ENCODE measurements around the gene ZNF846.

Gene ZNF846

GRCh38 chr19:9768175-9769112 lies at the start of gene ZNF846:
Gene ZNF846 (minus strand): TSS chr19:9768738. CDS start chr19:9764950, 3,788 bp downstream.
- TF ChIP-seq, protein P1, sequence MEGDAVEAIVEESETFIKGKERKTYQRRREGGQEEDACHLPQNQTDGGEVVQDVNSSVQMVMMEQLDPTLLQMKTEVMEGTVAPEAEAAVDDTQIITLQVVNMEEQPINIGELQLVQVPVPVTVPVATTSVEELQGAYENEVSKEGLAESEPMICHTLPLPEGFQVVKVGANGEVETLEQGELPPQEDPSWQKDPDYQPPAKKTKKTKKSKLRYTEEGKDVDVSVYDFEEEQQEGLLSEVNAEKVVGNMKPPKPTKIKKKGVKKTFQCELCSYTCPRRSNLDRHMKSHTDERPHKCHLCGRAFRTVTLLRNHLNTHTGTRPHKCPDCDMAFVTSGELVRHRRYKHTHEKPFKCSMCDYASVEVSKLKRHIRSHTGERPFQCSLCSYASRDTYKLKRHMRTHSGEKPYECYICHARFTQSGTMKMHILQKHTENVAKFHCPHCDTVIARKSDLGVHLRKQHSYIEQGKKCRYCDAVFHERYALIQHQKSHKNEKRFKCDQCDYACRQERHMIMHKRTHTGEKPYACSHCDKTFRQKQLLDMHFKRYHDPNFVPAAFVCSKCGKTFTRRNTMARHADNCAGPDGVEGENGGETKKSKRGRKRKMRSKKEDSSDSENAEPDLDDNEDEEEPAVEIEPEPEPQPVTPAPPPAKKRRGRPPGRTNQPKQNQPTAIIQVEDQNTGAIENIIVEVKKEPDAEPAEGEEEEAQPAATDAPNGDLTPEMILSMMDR (IDR thresholded peaks at IDR 0.05; ENCODE audit: low read depth, low read length), result no peak; the same call in 1 of the 2 replicates
- peak within 1 kb of the TSS; percentile 82 for H3K4me3 ChIP-seq (ENCODE audit: low read depth, low read length)

DNA sequence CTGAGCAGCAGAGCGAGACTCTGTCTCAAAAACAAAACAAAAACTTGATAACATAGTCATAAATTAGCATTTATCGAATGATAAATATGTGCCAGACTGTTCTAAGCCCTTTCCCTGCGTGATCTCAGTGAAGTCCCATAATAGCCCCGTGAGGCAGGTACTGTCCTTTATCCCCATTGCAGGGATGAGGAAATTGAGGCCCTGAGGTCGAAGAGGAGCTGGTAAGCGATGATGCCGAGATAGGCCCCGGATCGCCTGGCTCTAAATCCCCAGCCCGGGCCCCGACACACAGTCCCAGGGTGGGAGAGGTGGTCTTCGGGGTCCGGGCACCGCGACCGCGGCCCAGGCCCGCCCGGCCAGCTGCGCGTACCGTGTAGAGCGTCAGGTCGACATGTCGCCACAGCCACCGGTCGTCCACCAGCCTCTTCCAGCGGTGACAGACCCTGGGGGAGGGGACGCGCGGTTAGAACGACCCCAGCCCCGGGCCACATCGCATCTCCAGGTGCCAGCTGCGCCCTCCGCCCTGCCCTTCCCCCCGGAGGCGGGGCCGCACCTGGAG lies 49.7 kb upstream of the ZNF846 start:
- TF ChIP-seq, protein P1 (IDR thresholded peaks at IDR 0.05; ENCODE audit: low read depth, low read length), result no peak
- peak overlapping the region; percentile 99 for H3K4me3 ChIP-seq (ENCODE audit: low read depth, low read length)

DNA sequence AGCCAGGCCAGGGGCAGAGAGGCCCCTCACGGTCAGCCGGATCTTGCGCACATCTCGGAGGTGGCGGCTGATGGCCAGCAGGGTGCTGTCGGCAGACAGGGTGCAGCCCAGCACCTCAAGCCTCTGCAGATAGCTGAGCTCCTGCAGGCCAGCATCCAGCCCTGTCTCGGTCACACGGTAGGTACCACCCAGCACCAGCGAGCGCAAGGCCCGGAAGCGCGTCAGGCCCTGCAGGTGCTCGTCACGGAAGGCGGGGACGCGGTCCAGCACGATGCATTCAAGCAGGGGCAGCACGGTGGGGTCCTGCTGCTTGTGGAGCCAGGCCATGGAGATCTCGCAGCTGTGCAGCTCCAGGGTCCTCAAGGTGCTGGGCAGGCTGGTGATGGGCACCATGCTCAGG lies 42.6 kb upstream of the ZNF846 start:
- no peak overlapping the region for H3K4me3 ChIP-seq (ENCODE audit: low read depth, low read length)
- TF ChIP-seq, protein P1 (IDR thresholded peaks at IDR 0.05; ENCODE audit: low read depth, low read length), result no peak

DNA sequence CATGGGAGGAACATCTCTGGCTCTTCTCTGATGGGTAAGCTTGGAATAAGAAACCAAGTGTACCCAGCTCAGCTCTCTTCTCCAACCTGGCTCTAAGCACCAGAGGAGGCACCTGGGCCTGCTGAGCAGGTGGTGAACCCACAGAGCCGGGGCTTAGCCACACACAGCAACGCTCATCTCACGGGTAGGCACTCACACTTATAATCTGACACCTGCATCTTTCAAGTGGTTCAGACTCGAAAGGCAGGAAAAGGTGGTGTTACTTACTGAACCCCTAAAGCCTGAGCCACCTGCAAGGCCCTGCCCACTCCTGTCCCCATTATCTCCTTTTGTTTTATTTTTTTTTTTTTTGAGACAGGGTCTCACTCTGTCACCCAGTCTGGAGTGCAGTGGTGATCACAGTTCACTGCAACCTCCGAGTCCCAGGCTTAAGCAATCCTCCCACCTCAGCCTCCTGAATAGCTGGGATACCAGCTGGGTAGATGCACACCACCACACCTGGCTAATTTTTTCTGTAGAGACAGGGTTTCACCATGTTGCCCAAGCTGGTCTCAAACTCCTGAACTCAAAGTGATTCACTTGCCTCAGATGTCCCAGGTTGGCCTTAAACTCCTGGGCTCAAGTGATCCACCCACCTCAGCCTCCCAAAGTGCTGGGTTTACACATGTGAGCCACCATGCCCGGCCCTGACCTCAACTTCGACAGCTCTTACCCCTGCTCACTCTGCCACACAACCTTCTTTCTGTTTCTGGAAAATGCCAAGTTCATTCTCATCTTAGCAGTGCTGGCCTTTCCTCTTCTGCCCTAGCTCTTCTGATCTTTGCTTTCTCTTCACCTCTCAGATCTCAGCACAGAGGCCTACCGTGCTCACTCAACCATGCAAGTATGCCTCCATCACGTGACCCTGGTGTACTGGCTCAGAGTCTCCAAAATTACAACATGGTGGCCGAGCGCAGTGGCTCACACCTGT lies 40.6 kb upstream of the ZNF846 start:
- no peak overlapping the region for H3K4me3 ChIP-seq (ENCODE audit: low read depth, low read length)
- TF ChIP-seq, protein P1 (IDR thresholded peaks at IDR 0.05; ENCODE audit: low read depth, low read length), result no peak

GRCh38 chr19:9806803-9807202 lies 38.3 kb upstream of the ZNF846 start:
- TF ChIP-seq, protein P1 (IDR thresholded peaks at IDR 0.05; ENCODE audit: low read depth, low read length), result no peak

DNA sequence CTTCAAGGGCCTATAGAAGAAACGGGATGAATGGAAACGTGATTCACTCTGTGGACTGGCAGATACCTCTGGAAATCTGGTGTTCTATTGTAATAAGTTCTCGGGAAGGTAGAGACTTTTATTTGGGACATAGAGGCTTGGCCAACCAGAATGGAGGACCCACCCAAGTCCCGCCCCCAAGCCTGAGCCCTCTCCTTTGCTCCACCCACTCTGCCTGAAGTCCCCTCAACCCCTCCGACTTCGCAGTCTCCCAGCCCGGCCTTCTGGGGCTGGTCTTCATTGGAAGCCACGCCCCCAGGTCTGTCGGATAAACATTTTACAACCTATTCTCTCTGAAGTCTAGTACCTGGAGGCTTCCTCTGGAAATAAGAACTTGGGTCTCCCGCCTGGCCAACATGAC lies 33.4 kb upstream of the ZNF846 start:
- no peak overlapping the region for H3K4me3 ChIP-seq (ENCODE audit: low read depth, low read length)
- TF ChIP-seq, protein P1 (IDR thresholded peaks at IDR 0.05; ENCODE audit: low read depth, low read length), result no peak

More at GRCh38 chr19:9806803-9807202, 38.3 kb upstream of the ZNF846 start:
- no peak overlapping the region for H3K4me3 ChIP-seq (ENCODE audit: low read depth, low read length)
